ENCODE measurements around the gene ADH4. TPM values are rescaled to one million over a fixed set of nuclear protein-coding genes. Genes with fewer than 3 reads are reported as not detected.

ADH4 gene
- total RNA-seq, 1 donor from 2014 or later, result 0.38 TPM

- DNase-seq (no peak), ATAC-seq (no peak)
- intact Hi-C loops (cut with DNase I), result no loop called here
Observed at GRCh38 chr4:99179626-99180025, 35.5 kb upstream of the ADH4 start.

GRCh38 chr4:99179178-99179577 lies 35.1 kb upstream of the ADH4 start:
- ATAC-seq (no peak), DNase-seq (no peak)
- H3K27me3 ChIP-seq, result no peaks in the 10 kb centered on the region
- no peak overlapping the region for H3K27ac ChIP-seq
- no peaks in the 10 kb centered on the region for H3K4me1 ChIP-seq
- no peak overlapping the region for H3K4me3 ChIP-seq
- no peak for TF ChIP-seq CTCF (IDR thresholded peaks at IDR 0.05)
- intact Hi-C loops (cut with DNase I), result no loop called here
- H3K9me3 ChIP-seq, result no peaks in the 10 kb centered on the region
- no peaks in the 10 kb centered on the region for H3K36me3 ChIP-seq

More at GRCh38 chr4:99179626-99180025, 35.5 kb upstream of the ADH4 start:
- Histone ChIP-seq H3K36me3 (no peaks in the 10 kb centered on the region), H3K4me1 (no peaks in the 10 kb centered on the region), H3K9me3 (no peaks in the 10 kb centered on the region), H3K27ac (no peak overlapping the region), H3K4me3 (no peak overlapping the region), H3K27me3 (no peaks in the 10 kb centered on the region)
- no peak for TF ChIP-seq CTCF (IDR thresholded peaks at IDR 0.05)

DNA sequence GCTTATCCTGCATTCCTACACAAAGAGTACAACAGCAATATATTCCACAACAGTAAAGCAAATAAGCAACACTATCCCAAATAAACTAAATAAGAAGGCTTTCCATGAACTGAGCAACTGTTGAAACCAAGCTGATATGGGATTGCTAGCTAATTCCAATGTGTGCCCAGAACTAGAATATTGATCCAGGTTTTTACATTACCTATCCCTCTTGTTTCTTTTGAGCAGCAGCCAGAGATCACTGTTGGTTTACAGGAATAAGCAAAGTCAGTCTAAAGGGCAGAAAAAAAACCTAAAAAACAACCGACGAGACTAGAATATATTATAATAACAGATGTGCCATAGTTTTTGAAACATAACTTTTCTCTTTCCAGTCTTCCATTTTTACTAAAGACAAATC lies 22.4 kb upstream of the ADH4 start:
- no peak for ATAC-seq
- no peaks in the 10 kb centered on the region for H3K9me3 ChIP-seq
- no peaks in the 10 kb centered on the region for H3K4me1 ChIP-seq
- intact Hi-C loops (cut with DNase I), result no loop called here
- H3K4me3 ChIP-seq, result no peak overlapping the region
- no peaks in the 10 kb centered on the region for H3K27me3 ChIP-seq
- DNase-seq, result no peak
- H3K27ac ChIP-seq, result no peak overlapping the region
- TF ChIP-seq CTCF (IDR thresholded peaks at IDR 0.05), result no peak
- H3K36me3 ChIP-seq, result no peaks in the 10 kb centered on the region

DNA sequence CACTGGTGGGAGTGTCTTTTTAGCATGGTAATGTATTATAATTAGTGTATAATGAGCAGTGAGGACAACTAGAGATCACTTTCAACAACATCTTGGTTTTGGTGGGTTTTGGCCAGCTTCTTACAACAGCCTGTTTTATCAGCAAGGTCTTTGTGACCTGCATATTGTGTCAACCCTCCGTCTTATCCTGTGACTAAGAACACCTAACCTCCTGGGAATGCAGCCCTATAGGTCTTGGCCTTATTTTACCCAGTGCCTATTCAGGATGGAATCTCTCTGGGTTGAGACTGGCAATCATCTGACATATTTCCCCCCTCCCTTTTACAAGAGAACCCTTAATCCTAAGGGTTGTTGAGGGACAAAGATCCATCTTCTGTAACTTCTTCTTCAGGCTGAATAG lies 21.9 kb upstream of the ADH4 start:
- Histone ChIP-seq H3K4me1 (no peaks in the 10 kb centered on the region), H3K36me3 (no peaks in the 10 kb centered on the region), H3K27ac (no peak overlapping the region), H3K4me3 (no peak overlapping the region), H3K27me3 (no peaks in the 10 kb centered on the region), H3K9me3 (no peaks in the 10 kb centered on the region)
- no peak for TF ChIP-seq CTCF (IDR thresholded peaks at IDR 0.05)
- DNase-seq (no peak), ATAC-seq (no peak)
- intact Hi-C loops (cut with DNase I), result no loop called here

- intact Hi-C loops (cut with DNase I), result no loop called here
- ATAC-seq, result no peak
- no peaks in the 10 kb centered on the region for H3K27me3 ChIP-seq
- no peak for TF ChIP-seq CTCF (IDR thresholded peaks at IDR 0.05)
- H3K9me3 ChIP-seq, result no peaks in the 10 kb centered on the region
- H3K36me3 ChIP-seq, result no peaks in the 10 kb centered on the region
- H3K4me3 ChIP-seq, result no peak overlapping the region
- H3K4me1 ChIP-seq, result no peaks in the 10 kb centered on the region
- no peak overlapping the region for H3K27ac ChIP-seq
- no peak for DNase-seq
Observed at GRCh38 chr4:99161373-99162099, 17.4 kb upstream of the ADH4 start.

DNA sequence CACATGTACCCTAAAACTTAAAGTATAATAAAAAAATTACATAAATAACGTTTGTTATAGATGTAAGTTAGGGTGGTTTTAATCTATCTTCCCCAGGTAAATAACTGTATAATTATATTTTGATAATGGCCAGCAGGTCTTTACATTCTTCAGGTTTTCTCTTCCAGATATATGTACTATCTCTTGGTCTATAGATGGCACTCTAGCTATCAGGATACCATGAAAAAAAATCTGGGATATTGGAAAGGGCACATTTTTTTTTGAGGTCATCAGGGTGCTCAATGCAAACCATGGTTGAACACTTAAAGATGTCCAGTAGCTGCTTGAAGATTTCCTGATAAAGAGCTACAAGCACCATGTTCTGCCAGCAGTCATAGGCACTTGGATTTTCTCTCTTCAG lies 15.6 kb upstream of the ADH4 start:
- TF ChIP-seq CTCF (IDR thresholded peaks at IDR 0.05), result no peak
- intact Hi-C loops (cut with DNase I), result no loop called here
- no peak overlapping the region for H3K4me3 ChIP-seq
- no peaks in the 10 kb centered on the region for H3K27me3 ChIP-seq
- DNase-seq (no peak), ATAC-seq (no peak)
- H3K9me3 ChIP-seq, result no peaks in the 10 kb centered on the region
- H3K36me3 ChIP-seq, result no peaks in the 10 kb centered on the region
- no peaks in the 10 kb centered on the region for H3K4me1 ChIP-seq
- no peak overlapping the region for H3K27ac ChIP-seq

Measured in upper lobe of right lung (tissue), 1 donor.